ENCODE data around the gene GRK6. TPM values are rescaled to one million over a fixed set of nuclear protein-coding genes. Genes with fewer than 3 reads are reported as not detected.
A peak's percentile ranks its signal among the peaks of the same experiment; 100 is the strongest.

Gene GRK6
- total and polyA plus RNA-seq, 9 of the 15 experiments (the other 6 are each of a cell fraction or from before 2014, with no cell fraction given) = 0.63 to 122 (median 44.5) TPM

GRCh38 chr5:177378884-177379883 is 47.3 kb upstream of the GRK6 start (continued):
- TF ChIP-seq ZNF740 (CRISPR knock-in tag; IDR thresholded peaks at IDR 0.05) = no peak
- peak in 1 of 2 experiments; percentile 87; a peak in 2 of 4 replicates for TF ChIP-seq ZNF740 (tag; IDR thresholded peaks at IDR 0.05)
- TF ChIP-seq GTF2E2 (tag; IDR thresholded peaks at IDR 0.05) = no peak; the same call in 1 of the 2 replicates
- peak; percentile 67; the same call in 1 of the 2 replicates for TF ChIP-seq MTF1 (CRISPR knock-in tag; IDR thresholded peaks at IDR 0.05; ENCODE audit: borderline replicate concordance)
- TF ChIP-seq NCOA2 (IDR thresholded peaks at IDR 0.05; ENCODE audit: partially characterized antibody in 2 of 2) = peak in 1 of 2 experiments; percentile 68
- TF ChIP-seq FOXJ3 (CRISPR knock-in tag; IDR thresholded peaks at IDR 0.05) = no peak
- TF ChIP-seq ZNF239 (CRISPR knock-in tag; IDR thresholded peaks at IDR 0.05) = 0 out of 2 replicates have a peak, but pooled peaks have one; percentile 12
- TF ChIP-seq FOXK1 (CRISPR knock-in tag; IDR thresholded peaks at IDR 0.05; ENCODE audit: borderline replicate concordance) = no peak
- TF ChIP-seq ZNF165 (CRISPR knock-in tag; IDR thresholded peaks at IDR 0.05; ENCODE audit: borderline replicate concordance) = no peak
- TF ChIP-seq LEF1 (IDR thresholded peaks at IDR 0.05) = peak; percentile 63
- TF ChIP-seq ZNF174 (CRISPR knock-in tag; IDR thresholded peaks at IDR 0.05) = no peak
- TF ChIP-seq ZNF395 (CRISPR knock-in tag; IDR thresholded peaks at IDR 0.05) = peak; percentile 95
- no peak for TF ChIP-seq SREBF1 (IDR thresholded peaks at IDR 0.05; ENCODE audit: borderline replicate concordance, low read depth, low read length)
- no peak for TF ChIP-seq ZBTB7A (IDR thresholded peaks at IDR 0.05; ENCODE audit: borderline replicate concordance, control insufficient read depth, low read depth, low read length)
- TF ChIP-seq ZNF384 (IDR thresholded peaks at IDR 0.05; ENCODE audit: low read depth, low read length) = no peak
- TF ChIP-seq KLF1 (tag; IDR thresholded peaks at IDR 0.05) = 0 out of 2 replicates have a peak, but pooled peaks have one; percentile 21
- TF ChIP-seq NFXL1 (CRISPR knock-in tag; IDR thresholded peaks at IDR 0.05) = 0 out of 2 replicates have a peak, but pooled peaks have one; percentile 15
- peak; percentile 96 for TF ChIP-seq HLTF (IDR thresholded peaks at IDR 0.05)
- peak; percentile 56; the same call in 1 of the 2 replicates for TF ChIP-seq PYGO2 (tag; IDR thresholded peaks at IDR 0.05)
- peak; percentile 93 for TF ChIP-seq MAFK (IDR thresholded peaks at IDR 0.05; ENCODE audit: low read length)
- TF ChIP-seq ARHGAP35 (IDR thresholded peaks at IDR 0.05; ENCODE audit: partially characterized antibody) = peak; percentile 51
- TF ChIP-seq SAFB (IDR thresholded peaks at IDR 0.05; ENCODE audit: borderline replicate concordance, low read depth, low read length) = no peak
- TF ChIP-seq FIP1L1 (IDR thresholded peaks at IDR 0.05; ENCODE audit: low read depth, low read length, poor library complexity, severe bottlenecking) = no peak
- peak; percentile 59; the same call in 1 of the 2 replicates for TF ChIP-seq NBN (IDR thresholded peaks at IDR 0.05; ENCODE audit: low read depth)
- no peak for TF ChIP-seq GABPB2 (CRISPR knock-in tag; conservative IDR thresholded peaks at IDR 0.05)
- TF ChIP-seq KLF6 (CRISPR knock-in tag; IDR thresholded peaks at IDR 0.05; ENCODE audit: borderline replicate concordance) = peak; percentile 20; the same call in 1 of the 2 replicates
- no peak for TF ChIP-seq FOS (IDR thresholded peaks at IDR 0.05; ENCODE audit: extremely low read depth, insufficient read length)
- TF ChIP-seq SMARCB1 (IDR thresholded peaks at IDR 0.05; ENCODE audit: insufficient read length, low read depth) = no peak

Measured in K562 (cell line).